ENCODE measurements around the gene ZFAND3.

- no peak for TF ChIP-seq POLR2A (IDR thresholded peaks at IDR 0.05; ENCODE audit: low read length)
- TF ChIP-seq GATA1 (IDR thresholded peaks at IDR 0.05; ENCODE audit: low read depth, low read length) = no peak
Measured at GRCh38 chr6:37903351-37904340, 84.1 kb downstream of the ZFAND3 start.

Measured in erythroblast (primary cell).